COLO668 (cell line): ENCODE data around the gene SLC16A3.

Experiments used
- DNase-seq: peaks from one replicate; lab custom pipeline; 2025; ENCODE audit not compliant: unreplicated experiment; lab: John Stamatoyannopoulos, UW

The SLC16A3 gene

GRCh38 chr17:82221341-82221902 is 7.4 kb upstream of the SLC16A3 start:
- no peak for DNase-seq

- no peak for DNase-seq
Observed at GRCh38 chr17:82222816-82223215, 6.0 kb upstream of the SLC16A3 start.

GRCh38 chr17:82223517-82223916 is 5.3 kb upstream of the SLC16A3 start:
- DNase-seq = no peak

- no peak for DNase-seq
Observed at GRCh38 chr17:82224666-82225065, 4.2 kb upstream of the SLC16A3 start.

- DNase-seq = no peak
Observed at GRCh38 chr17:82225368-82226029, 3.3 kb upstream of the SLC16A3 start.

GRCh38 chr17:82226146-82226808 is 2.6 kb upstream of the SLC16A3 start:
- DNase-seq = no peak

- DNase-seq = no peak
Observed at GRCh38 chr17:82226809-82227628, 1.8 kb upstream of the SLC16A3 start.

GRCh38 chr17:82227629-82228277 is 1.1 kb upstream of the SLC16A3 start:
- no peak for DNase-seq

GRCh38 chr17:82228278-82228841 is 482 bp upstream of the SLC16A3 start:
- peak; percentile 33 for DNase-seq

- DNase-seq = no peak
Observed at GRCh38 chr17:82229698-82230608, 1.1 kb downstream of the SLC16A3 start.

GRCh38 chr17:82230609-82231311 is 1.9 kb downstream of the SLC16A3 start:
- peak; percentile 34 for DNase-seq

- DNase-seq = no peak
Observed at GRCh38 chr17:82231312-82231561, 2.4 kb downstream of the SLC16A3 start.

GRCh38 chr17:82231562-82232321 is 2.9 kb downstream of the SLC16A3 start:
- peak; percentile 32 for DNase-seq

GRCh38 chr17:82232322-82232820 is 3.5 kb downstream of the SLC16A3 start:
- DNase-seq = no peak

- no peak for DNase-seq
Observed at GRCh38 chr17:82232876-82233785, 4.3 kb downstream of the SLC16A3 start.

GRCh38 chr17:82234211-82235055 is 5.6 kb downstream of the SLC16A3 start:
- no peak for DNase-seq
